ENCODE results near the gene MRI1. TPM values are rescaled to one million over a fixed set of nuclear protein-coding genes. Genes with fewer than 3 reads are reported as not detected.

Gene MRI1
- total and polyA plus RNA-seq, 2 donors from 2014 or later, result 18.8 to 46.5 TPM

DNA sequence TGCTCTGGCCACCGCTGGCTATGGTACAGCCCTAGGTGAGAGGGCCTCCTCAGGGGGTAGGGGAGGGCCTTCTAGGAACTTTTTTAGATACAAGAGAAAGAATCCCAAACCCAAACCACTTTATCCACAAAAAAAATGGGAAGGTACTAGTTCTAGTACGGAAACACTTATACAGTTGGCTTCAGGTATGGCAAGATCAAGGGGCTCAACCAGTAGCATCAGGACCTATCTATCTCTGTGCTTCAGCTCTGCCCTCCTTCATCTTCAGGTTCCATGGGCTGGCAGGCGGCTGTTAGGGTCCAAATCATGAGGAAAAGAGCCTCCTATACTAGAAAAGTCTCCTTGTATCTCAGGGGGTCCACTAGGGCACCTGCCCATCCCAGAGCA, 1.8 kb downstream of the MRI1 start:
- Histone ChIP-seq H3K36me3 (ENCODE audit: control insufficient read depth in 2 of 3, insufficient read depth in 3 of 3, low read length in 3 of 3) (peaks cover 0 to 5% (median 3%) of the 10 kb centered on the region in 3 donors), H3K4me3 (ENCODE audit: low read length in 3 of 3) (peak overlapping the region in 1 of 3 donors; percentile 73), H3K4me1 (ENCODE audit: control insufficient read depth in 2 of 3, insufficient read depth in 2 of 3, low read depth in 1 of 3, low read length in 3 of 3) (peaks cover 0 to 16% (median 15%) of the 10 kb centered on the region in 3 donors), H3K9ac (ENCODE audit: low read length in 3 of 3) (no peak overlapping the region), H3K9me3 (ENCODE audit: control insufficient read depth in 2 of 3, insufficient read depth in 1 of 3, low read length in 3 of 3) (no peaks in the 10 kb centered on the region), H3K27me3 (ENCODE audit: control insufficient read depth, insufficient read depth, low read length) (no peaks in the 10 kb centered on the region), H3K27ac (ENCODE audit: low read depth in 2 of 2, low read length in 2 of 2) (peak overlapping the region in 1 of 2 donors; percentile 57)
- FAIRE-seq (no peak), DNase-seq (no peak)
- intact Hi-C loops (cut with DNase I), result no loop called here
- TF ChIP-seq, protein P1, sequence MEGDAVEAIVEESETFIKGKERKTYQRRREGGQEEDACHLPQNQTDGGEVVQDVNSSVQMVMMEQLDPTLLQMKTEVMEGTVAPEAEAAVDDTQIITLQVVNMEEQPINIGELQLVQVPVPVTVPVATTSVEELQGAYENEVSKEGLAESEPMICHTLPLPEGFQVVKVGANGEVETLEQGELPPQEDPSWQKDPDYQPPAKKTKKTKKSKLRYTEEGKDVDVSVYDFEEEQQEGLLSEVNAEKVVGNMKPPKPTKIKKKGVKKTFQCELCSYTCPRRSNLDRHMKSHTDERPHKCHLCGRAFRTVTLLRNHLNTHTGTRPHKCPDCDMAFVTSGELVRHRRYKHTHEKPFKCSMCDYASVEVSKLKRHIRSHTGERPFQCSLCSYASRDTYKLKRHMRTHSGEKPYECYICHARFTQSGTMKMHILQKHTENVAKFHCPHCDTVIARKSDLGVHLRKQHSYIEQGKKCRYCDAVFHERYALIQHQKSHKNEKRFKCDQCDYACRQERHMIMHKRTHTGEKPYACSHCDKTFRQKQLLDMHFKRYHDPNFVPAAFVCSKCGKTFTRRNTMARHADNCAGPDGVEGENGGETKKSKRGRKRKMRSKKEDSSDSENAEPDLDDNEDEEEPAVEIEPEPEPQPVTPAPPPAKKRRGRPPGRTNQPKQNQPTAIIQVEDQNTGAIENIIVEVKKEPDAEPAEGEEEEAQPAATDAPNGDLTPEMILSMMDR (IDR thresholded peaks at IDR 0.05; ENCODE audit: borderline replicate concordance, extremely low read depth, insufficient read depth), result no peak

DNA sequence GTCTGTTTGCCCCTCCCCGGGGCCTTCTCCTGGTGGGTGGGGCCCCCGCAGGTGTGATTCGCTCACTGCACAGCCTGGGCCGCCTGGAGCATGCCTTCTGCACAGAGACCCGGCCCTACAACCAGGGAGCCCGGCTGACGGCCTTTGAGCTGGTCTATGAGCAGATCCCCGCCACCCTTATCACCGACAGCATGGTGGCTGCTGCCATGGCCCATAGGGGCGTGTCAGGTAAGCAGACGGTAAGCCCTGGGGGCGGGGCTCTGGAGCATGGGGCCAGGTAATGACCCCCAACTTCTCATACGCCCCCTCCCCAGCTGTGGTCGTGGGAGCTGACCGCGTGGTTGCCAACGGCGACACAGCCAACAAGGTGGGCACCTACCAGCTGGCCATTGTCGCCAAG, 4.2 kb downstream of the MRI1 start:
- DNase-seq (peak in 3 of 5 donors; percentile 34 to 85 (median 67)), FAIRE-seq (no peak)
- no peak overlapping the region for H3K4me3 ChIP-seq (ENCODE audit: low read length in 3 of 3)
- H3K27ac ChIP-seq (ENCODE audit: low read depth in 2 of 2, low read length in 2 of 2), result peak overlapping the region; percentile 69 to 77
- no peaks in the 10 kb centered on the region for H3K9me3 ChIP-seq (ENCODE audit: control insufficient read depth in 2 of 3, insufficient read depth in 1 of 3, low read length in 3 of 3)
- TF ChIP-seq, protein P1 (IDR thresholded peaks at IDR 0.05; ENCODE audit: borderline replicate concordance, extremely low read depth, insufficient read depth), result no peak
- H3K27me3 ChIP-seq (ENCODE audit: control insufficient read depth, insufficient read depth, low read length), result no peaks in the 10 kb centered on the region
- peaks cover 0 to 9% (median 5%) of the 10 kb centered on the region in 3 donors for H3K36me3 ChIP-seq (ENCODE audit: control insufficient read depth in 2 of 3, insufficient read depth in 3 of 3, low read length in 3 of 3)
- intact Hi-C loops (cut with DNase I), result no loop called here
- H3K4me1 ChIP-seq (ENCODE audit: control insufficient read depth in 2 of 3, insufficient read depth in 2 of 3, low read depth in 1 of 3, low read length in 3 of 3), result peaks cover 0 to 16% (median 15%) of the 10 kb centered on the region in 3 donors
- no peak overlapping the region for H3K9ac ChIP-seq (ENCODE audit: low read length in 3 of 3)

DNA sequence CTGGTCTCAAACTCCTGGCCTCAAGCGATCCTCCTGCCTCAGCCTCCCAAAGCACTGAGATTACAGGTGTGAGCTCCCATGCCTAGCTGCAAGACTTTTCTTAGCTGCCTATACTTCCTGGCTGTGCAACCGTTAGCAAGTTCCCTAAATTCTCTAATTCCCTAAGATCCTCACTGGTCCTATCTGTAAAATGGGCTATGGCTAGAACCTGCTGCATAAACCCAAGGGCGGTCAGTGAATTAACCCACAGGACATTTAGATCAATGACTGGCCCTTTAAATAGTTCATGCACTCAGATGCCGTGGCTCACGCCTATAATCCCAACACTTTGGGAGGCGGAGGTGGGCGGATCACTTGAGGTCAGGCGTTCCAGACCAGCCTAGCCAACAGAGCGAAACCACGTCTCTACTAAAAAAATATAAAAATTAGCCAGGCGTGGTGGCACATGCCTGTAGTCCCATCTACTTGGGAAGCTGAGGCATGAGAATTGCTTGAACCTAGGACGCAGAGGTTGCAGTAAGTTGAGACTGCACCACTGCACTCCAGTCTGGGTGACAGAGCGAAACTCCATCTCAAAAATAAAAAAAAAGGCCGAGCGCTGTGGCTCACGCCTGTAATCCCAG, 5.8 kb downstream of the MRI1 start:
- FAIRE-seq (no peak), DNase-seq (peak in 3 of 5 donors; percentile 33 to 52 (median 42))
- TF ChIP-seq, protein P1 (IDR thresholded peaks at IDR 0.05; ENCODE audit: borderline replicate concordance, extremely low read depth, insufficient read depth), result no peak

More for the DNA sequence above, 5.8 kb downstream of the MRI1 start:
- Histone ChIP-seq H3K9me3 (ENCODE audit: control insufficient read depth in 2 of 3, insufficient read depth in 1 of 3, low read length in 3 of 3) (no peaks in the 10 kb centered on the region), H3K4me1 (ENCODE audit: control insufficient read depth in 2 of 3, insufficient read depth in 2 of 3, low read depth in 1 of 3, low read length in 3 of 3) (peaks cover 2 to 17% (median 15%) of the 10 kb centered on the region in 3 donors), H3K4me3 (ENCODE audit: low read length in 3 of 3) (no peak overlapping the region), H3K27me3 (ENCODE audit: control insufficient read depth, insufficient read depth, low read length) (no peaks in the 10 kb centered on the region), H3K27ac (ENCODE audit: low read depth in 2 of 2, low read length in 2 of 2) (peak overlapping the region in 1 of 2 donors; percentile 69), H3K36me3 (ENCODE audit: control insufficient read depth in 2 of 3, insufficient read depth in 3 of 3, low read length in 3 of 3) (peaks cover 0 to 9% (median 5%) of the 10 kb centered on the region in 3 donors), H3K9ac (ENCODE audit: low read length in 3 of 3) (no peak overlapping the region)
- intact Hi-C loops (cut with DNase I), result loop anchor here (10.0 kb wide), 1 partner anchor 95 kb away; no protein-coding TSS in a partner anchor
